ENCODE measurements around the gene SBNO1. TPM values are rescaled to one million over a fixed set of nuclear protein-coding genes. Genes with fewer than 3 reads are reported as not detected.
"Not testable (repeated sequence)": the region's sequence is repeated elsewhere in the genome, so short reads cannot be mapped to it uniquely, and the experiment has no call there.

Gene SBNO1
- polyA plus RNA-seq, 1 donor, result 38.8 TPM

- DNase-seq, result no peak
Measured at GRCh38 chr12:123354600-123354999, 10.0 kb downstream of the SBNO1 start.

- no peak for DNase-seq
Measured at GRCh38 chr12:123351349-123351748, 13.3 kb downstream of the SBNO1 start.

- no peak for DNase-seq
Measured at GRCh38 chr12:123346946-123347345, 17.7 kb downstream of the SBNO1 start.

GRCh38 chr12:123344086-123344485 is 20.6 kb downstream of the SBNO1 start:
- no peak for DNase-seq

- DNase-seq, result no peak
Measured at GRCh38 chr12:123337070-123337469, 27.6 kb downstream of the SBNO1 start.

- no peak for DNase-seq
Measured at GRCh38 chr12:123336530-123336929, 28.1 kb downstream of the SBNO1 start.

GRCh38 chr12:123335490-123335889 is 29.2 kb downstream of the SBNO1 start:
- no peak for DNase-seq

GRCh38 chr12:123329799-123330198 is 34.8 kb downstream of the SBNO1 start:
- DNase-seq, result no peak

GRCh38 chr12:123319826-123320225 is 44.8 kb downstream of the SBNO1 start:
- DNase-seq, result no peak

- DNase-seq, result no peak
Measured at GRCh38 chr12:123319273-123319672, 45.4 kb downstream of the SBNO1 start.

- DNase-seq, result not testable (repeated sequence)
Measured at GRCh38 chr12:123313046-123313445, 51.6 kb downstream of the SBNO1 start.

- DNase-seq, result no peak
Measured at GRCh38 chr12:123306200-123306599, 58.4 kb downstream of the SBNO1 start.

- DNase-seq, result no peak
Measured at GRCh38 chr12:123305136-123305535, 59.5 kb downstream of the SBNO1 start.

- DNase-seq, result no peak
Measured at GRCh38 chr12:123293178-123293760, 71.4 kb downstream of the SBNO1 start.

- DNase-seq, result no peak
Measured at GRCh38 chr12:123289911-123290310, 74.7 kb downstream of the SBNO1 start.

GRCh38 chr12:123288751-123289346 is 75.8 kb downstream of the SBNO1 start:
- DNase-seq, result no peak

- no peak for DNase-seq
Measured at GRCh38 chr12:123286652-123287373, 77.8 kb downstream of the SBNO1 start.

GRCh38 chr12:123284669-123285068 is 80.0 kb downstream of the SBNO1 start:
- no peak for DNase-seq

GRCh38 chr12:123283461-123283860 is 81.2 kb downstream of the SBNO1 start:
- no peak for DNase-seq

GRCh38 chr12:123282111-123282510 is 82.5 kb downstream of the SBNO1 start:
- no peak for DNase-seq

- no peak for DNase-seq
Measured at GRCh38 chr12:123280971-123281370, 83.7 kb downstream of the SBNO1 start.

- DNase-seq, result no peak
Measured at GRCh38 chr12:123278101-123278627, 86.5 kb downstream of the SBNO1 start.

- no peak for DNase-seq
Measured at GRCh38 chr12:123273166-123273565, 91.5 kb downstream of the SBNO1 start.
